ENCODE results near the gene FAM240A. TPM values are rescaled to one million over a fixed set of nuclear protein-coding genes. Genes with fewer than 3 reads are reported as not detected.

The FAM240A gene
- total RNA-seq, 1 experiment from 2014 or later: not detected

GRCh38 chr3:46674031-46674845 lies 61.9 kb downstream of the FAM240A start:
- CTCF ChIA-PET: no interaction called here
- peak; percentile 27 for TF ChIP-seq CTCF (conservative IDR thresholded peaks at IDR 0.05; ENCODE audit: low read depth, low read length)
- no peak for TF ChIP-seq EZH2 (IDR thresholded peaks at IDR 0.05; ENCODE audit: borderline replicate concordance, low read depth, low read length, poor library complexity, severe bottlenecking)
- POLR2A ChIA-PET (ENCODE audit: low non-redundant PET): no interaction called here
- no peaks in the 10 kb centered on the region for H3K9me3 ChIP-seq (ENCODE audit: low read depth, low read length, poor library complexity, severe bottlenecking)
- H3K4me3 ChIP-seq (ENCODE audit: low read depth, low read length, poor library complexity, severe bottlenecking): no peak overlapping the region
- intact Hi-C loops (cut with micrococcal nuclease; ENCODE audit: unreplicated experiment): no loop called here
- DNase-seq (ENCODE audit: low spot score): no peak
- no peaks in the 10 kb centered on the region for H3K36me3 ChIP-seq (ENCODE audit: insufficient read depth, low read length, poor library complexity, severe bottlenecking)
- H3K27me3 ChIP-seq (replicated peaks; ENCODE audit: insufficient read depth, low read depth, low read length, poor library complexity): no peaks in the 10 kb centered on the region
- H3K4me1 ChIP-seq (ENCODE audit: insufficient read depth, low read length, poor library complexity, severe bottlenecking): no peaks in the 10 kb centered on the region
- no TSS peak for BruUV-seq (replicated peaks)
- H3K27ac ChIP-seq (ENCODE audit: low read depth, low read length, poor library complexity, severe bottlenecking): no peak overlapping the region

- no peak overlapping the region for H3K4me3 ChIP-seq (ENCODE audit: low read depth, low read length, poor library complexity, severe bottlenecking)
- H3K27ac ChIP-seq (ENCODE audit: low read depth, low read length, poor library complexity, severe bottlenecking): no peak overlapping the region
- TF ChIP-seq CTCF (conservative IDR thresholded peaks at IDR 0.05; ENCODE audit: low read depth, low read length) (no peak), EZH2 (IDR thresholded peaks at IDR 0.05; ENCODE audit: borderline replicate concordance, low read depth, low read length, poor library complexity, severe bottlenecking) (no peak)
- H3K27me3 ChIP-seq (replicated peaks; ENCODE audit: insufficient read depth, low read depth, low read length, poor library complexity): no peaks in the 10 kb centered on the region
- H3K36me3 ChIP-seq (ENCODE audit: insufficient read depth, low read length, poor library complexity, severe bottlenecking): no peaks in the 10 kb centered on the region
- H3K4me1 ChIP-seq (ENCODE audit: insufficient read depth, low read length, poor library complexity, severe bottlenecking): no peaks in the 10 kb centered on the region
- no peaks in the 10 kb centered on the region for H3K9me3 ChIP-seq (ENCODE audit: low read depth, low read length, poor library complexity, severe bottlenecking)
- POLR2A ChIA-PET (ENCODE audit: low non-redundant PET): no interaction called here
- no TSS peak for BruUV-seq (replicated peaks)
- CTCF ChIA-PET: no interaction called here
- intact Hi-C loops (cut with micrococcal nuclease; ENCODE audit: unreplicated experiment): no loop called here
- DNase-seq (ENCODE audit: low spot score): no peak
Measured at GRCh38 chr3:46675426-46675825, 63.1 kb downstream of the FAM240A start.

Other genes starting within 250 kb of the FAM240A start
- not detected in 2 replicates for gene CCR5, start 241.6 kb upstream of the FAM240A start, total RNA-seq (2021)
- gene CCRL2, start 205.3 kb upstream of the FAM240A start, total RNA-seq (2021): not detected in 2 replicates
- not detected in 2 replicates for gene LTF, start 147.6 kb upstream of the FAM240A start, total RNA-seq (2021)
- not detected in 2 replicates for gene RTP3, start 114.5 kb upstream of the FAM240A start, total RNA-seq (2021)
- gene LRRC2, start 46.2 kb upstream of the FAM240A start, total RNA-seq (2021): 0.24 and 0.28 TPM in 2 replicates
- gene ALS2CL, start 81.2 kb downstream of the FAM240A start, total RNA-seq (2021): 0.20 and 0.24 TPM in 2 replicates
- 0.17 TPM in 1 of 2 replicates, not detected in the other for gene TMIE, start 88.9 kb downstream of the FAM240A start, total RNA-seq (2021)
- gene PRSS50, start 105.3 kb downstream of the FAM240A start, total RNA-seq (2021): not detected in 2 replicates

All from A673 (cell line).